Smooth muscle cell (in vitro differentiated cells): ENCODE measurements around the gene PPP2R3C. TPM values are rescaled to one million over a fixed set of nuclear protein-coding genes. Genes with fewer than 3 reads are reported as not detected.
"Not testable (repeated sequence)": the region's sequence is repeated elsewhere in the genome, so short reads cannot be mapped to it uniquely, and the experiment has no call there.

Experiments
- DNase-seq: peaks from one replicate; lab custom pipeline; 2025; ENCODE audit not compliant: unreplicated experiment; lab: John Stamatoyannopoulos, UW
- H2AFZ ChIP-seq: fragments of 200-600 bp; sonication (generic); 2 replicates; pipeline ENCODE4 v1.6.0; 2016; ENCODE audit warnings: antibody characterized with exemption, low read depth, mild to moderate bottlenecking
- H3F3A ChIP-seq: fragments of 200-600 bp; sonication (generic); 2 replicates; pipeline ENCODE4 v1.6.0; 2017; ENCODE audit warnings: antibody characterized with exemption, low read depth
- H3K27ac ChIP-seq: fragments of 200-600 bp; sonication (generic); 2 replicates; pipeline ENCODE4 v1.5.1; 2016; ENCODE audit warnings: low read depth, mild to moderate bottlenecking
- H3K27me3 ChIP-seq: fragments of 200-600 bp; sonication (generic); 2 replicates; pipeline ENCODE4 v1.6.1; 2016; ENCODE audit warnings: low read depth, mild to moderate bottlenecking
- H3K36me3 ChIP-seq: fragments of 200-600 bp; sonication (generic); 2 replicates; pipeline ENCODE4 v1.5.1; 2016; ENCODE audit warnings: low read depth
- H3K4me1 ChIP-seq: fragments of 200-600 bp; sonication (generic); 2 replicates; pipeline ENCODE4 v1.5.1; 2016; ENCODE audit warnings: low read depth
- H3K4me2 ChIP-seq: fragments of 200-600 bp; sonication (generic); 2 replicates; pipeline ENCODE4 v1.6.0; 2016; ENCODE audit warnings: mild to moderate bottlenecking
- H3K4me3 ChIP-seq: fragments of 200-600 bp; sonication (generic); 2 replicates; pipeline ENCODE4 v1.5.1; 2016; ENCODE audit warnings: mild to moderate bottlenecking
- H3K79me2 ChIP-seq: fragments of 200-600 bp; sonication (generic); 2 replicates; pipeline ENCODE4 v1.6.0; 2016; ENCODE audit warnings: low read depth, mild to moderate bottlenecking
- H3K9ac ChIP-seq: fragments of 200-600 bp; sonication (generic); 2 replicates; pipeline ENCODE4 v1.6.0; 2016; ENCODE audit warnings: low read depth
- H3K9me3 ChIP-seq: fragments of 200-600 bp; sonication (generic); replicated peaks from 2 replicates; pipeline ENCODE4 v1.5.1; 2016; ENCODE audit warnings: low read depth
- H4K20me1 ChIP-seq: fragments of 200-600 bp; sonication (generic); 2 replicates; pipeline ENCODE4 v1.6.0; 2016; ENCODE audit warnings: low read depth
- WGBS: methylation state at CpG from one replicate; pipeline ENCODE4 v1.1.7; 2016; ENCODE audit warnings: low lambda C conversion rate; 5-methylcytosine and 5-hydroxymethylcytosine counted together
- polyA plus RNA-seq: library from polyadenylated mRNA; unstranded; fragments of >200 nt; fragmentation: Nextera tagmentation; extraction: Ambion mirVana; gene quantifications from 2 replicates; pipeline ENCODE4 v1.2.1, GENCODE V29; 2016
- total RNA-seq: library from RNA; depleted of rRNA; stranded (reverse); fragments of >200 nt; gene quantifications from 2 replicates; pipeline ENCODE4 v1.2.3, GENCODE V29; 2014
- TF ChIP-seq, protein P1 (sequence below): fragments of 200-600 bp; sonication (generic); IDR thresholded peaks from 2 replicates; pipeline ENCODE4 v1.5.1; 2017; ENCODE audit warnings: borderline replicate concordance, mild to moderate bottlenecking, antibody characterized with exemption; ENCODE audit not compliant: insufficient read depth, poor library complexity, severe bottlenecking

The PPP2R3C gene
- total and polyA plus RNA-seq, 2 experiments from 2014 or later: 32.3 to 35.6 TPM

DNA sequence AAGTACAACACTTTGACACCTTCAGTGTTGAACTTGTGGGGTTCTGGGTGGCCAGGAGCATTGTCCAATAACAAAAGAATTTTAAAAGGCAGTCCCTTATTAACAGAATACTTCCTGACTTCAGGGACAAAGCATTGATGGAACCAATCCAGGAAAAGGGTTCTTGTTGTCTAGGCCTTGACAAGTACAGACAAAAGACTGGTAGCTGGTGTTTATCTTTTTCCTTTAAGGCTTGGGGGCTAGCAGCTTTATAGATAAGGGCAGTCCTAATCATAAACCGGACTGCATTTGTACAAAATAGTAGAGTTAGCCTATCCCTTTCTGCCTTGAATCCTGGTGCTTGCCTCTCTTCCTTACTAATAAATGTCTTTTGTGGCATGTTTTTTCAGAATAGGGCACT, 48.3 kb downstream of the PPP2R3C start:
- Histone ChIP-seq H3K27ac (no peak overlapping the region), H3K4me2 (no peak overlapping the region), H3K4me3 (no peak overlapping the region), H3K4me1 (no peaks in the 10 kb centered on the region), H3K9ac (no peak overlapping the region), H3F3A (no peaks in the 10 kb centered on the region), H3K9me3 (no peaks in the 10 kb centered on the region), H3K36me3 (peaks cover 11% of the 10 kb centered on the region), H2AFZ (no peak overlapping the region), H4K20me1 (peaks cover under 1% of the 10 kb centered on the region), H3K27me3 (no peaks in the 10 kb centered on the region), H3K79me2 (peaks cover 7% of the 10 kb centered on the region)
- 85% methylated on average over 1 of the region's 1 CpG for WGBS
- TF ChIP-seq, protein P1, sequence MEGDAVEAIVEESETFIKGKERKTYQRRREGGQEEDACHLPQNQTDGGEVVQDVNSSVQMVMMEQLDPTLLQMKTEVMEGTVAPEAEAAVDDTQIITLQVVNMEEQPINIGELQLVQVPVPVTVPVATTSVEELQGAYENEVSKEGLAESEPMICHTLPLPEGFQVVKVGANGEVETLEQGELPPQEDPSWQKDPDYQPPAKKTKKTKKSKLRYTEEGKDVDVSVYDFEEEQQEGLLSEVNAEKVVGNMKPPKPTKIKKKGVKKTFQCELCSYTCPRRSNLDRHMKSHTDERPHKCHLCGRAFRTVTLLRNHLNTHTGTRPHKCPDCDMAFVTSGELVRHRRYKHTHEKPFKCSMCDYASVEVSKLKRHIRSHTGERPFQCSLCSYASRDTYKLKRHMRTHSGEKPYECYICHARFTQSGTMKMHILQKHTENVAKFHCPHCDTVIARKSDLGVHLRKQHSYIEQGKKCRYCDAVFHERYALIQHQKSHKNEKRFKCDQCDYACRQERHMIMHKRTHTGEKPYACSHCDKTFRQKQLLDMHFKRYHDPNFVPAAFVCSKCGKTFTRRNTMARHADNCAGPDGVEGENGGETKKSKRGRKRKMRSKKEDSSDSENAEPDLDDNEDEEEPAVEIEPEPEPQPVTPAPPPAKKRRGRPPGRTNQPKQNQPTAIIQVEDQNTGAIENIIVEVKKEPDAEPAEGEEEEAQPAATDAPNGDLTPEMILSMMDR: no peak
- DNase-seq: no peak

DNA sequence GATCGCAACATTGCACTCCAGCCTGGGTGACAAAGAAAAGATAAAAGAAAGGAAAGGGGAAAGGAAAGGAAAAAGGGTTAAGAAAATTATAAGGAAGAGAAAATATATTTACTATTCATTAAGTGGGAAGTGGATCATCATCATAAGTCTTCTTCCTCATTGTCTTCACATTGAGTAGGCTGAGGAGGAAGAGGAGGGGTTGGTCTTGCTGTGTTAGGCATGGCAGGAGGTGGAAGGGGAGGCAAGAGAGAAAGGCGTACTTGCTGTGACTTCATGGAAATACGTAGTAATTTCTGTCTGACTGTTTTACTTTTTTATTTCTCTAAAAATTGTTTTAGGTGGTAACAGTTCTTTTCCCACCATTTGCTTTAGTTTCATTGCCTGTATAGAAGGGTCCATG, 49.6 kb downstream of the PPP2R3C start:
- peaks cover 23% of the 10 kb centered on the region for H3K36me3 ChIP-seq
- no peaks in the 10 kb centered on the region for H3F3A ChIP-seq
- H3K9ac ChIP-seq: no peak overlapping the region
- TF ChIP-seq, protein P1: no peak
- no peaks in the 10 kb centered on the region for H3K27me3 ChIP-seq
- peaks cover 11% of the 10 kb centered on the region for H3K79me2 ChIP-seq
- DNase-seq: no peak
- H3K4me2 ChIP-seq: no peak overlapping the region
- peaks cover 8% of the 10 kb centered on the region for H4K20me1 ChIP-seq
- H2AFZ ChIP-seq: no peak overlapping the region
- H3K9me3 ChIP-seq: no peaks in the 10 kb centered on the region
- no peaks in the 10 kb centered on the region for H3K4me1 ChIP-seq
- WGBS: 97% methylated on average over 3 of the region's 3 CpGs
- H3K27ac ChIP-seq: no peak overlapping the region
- no peak overlapping the region for H3K4me3 ChIP-seq

DNA sequence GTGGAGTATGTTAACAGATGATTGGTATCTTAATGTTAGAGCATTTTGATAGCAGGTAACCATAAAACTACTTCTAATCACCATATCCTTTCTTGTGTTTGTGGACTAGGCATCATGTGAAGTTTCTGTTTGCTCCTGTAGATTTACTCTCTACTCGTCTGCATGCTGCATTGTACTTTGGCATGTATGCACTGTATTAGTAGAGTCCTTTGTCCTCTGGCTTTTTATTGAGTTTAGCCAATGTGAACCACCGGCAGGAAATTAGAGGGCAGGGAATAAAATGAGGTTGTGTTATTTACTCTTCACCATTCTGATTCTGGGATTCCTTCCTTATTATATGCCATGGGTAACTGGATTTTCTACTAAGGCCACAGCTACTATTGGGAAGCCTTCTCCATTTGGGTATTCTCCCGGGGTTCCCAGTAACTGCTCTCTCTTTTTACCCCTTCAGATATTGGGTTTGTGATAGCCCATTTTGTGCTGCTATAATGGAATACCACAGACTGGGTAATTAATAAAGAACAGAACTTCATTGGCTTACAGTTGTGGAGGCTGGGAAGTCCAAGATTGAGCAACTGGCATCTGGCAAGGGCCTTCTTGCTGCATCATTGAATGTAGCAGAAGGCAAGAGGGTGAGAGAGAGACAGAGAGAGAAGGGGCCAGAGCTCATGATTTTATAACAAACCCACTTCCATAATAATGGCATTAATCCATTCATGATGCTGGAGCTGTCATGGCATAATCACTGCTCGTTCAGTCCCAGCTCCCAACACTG, 53.4 kb downstream of the PPP2R3C start:
- Histone ChIP-seq H3K4me1 (no peaks in the 10 kb centered on the region), H4K20me1 (peaks cover 8% of the 10 kb centered on the region), H3K27ac (no peak overlapping the region), H3K9me3 (no peaks in the 10 kb centered on the region), H3K27me3 (no peaks in the 10 kb centered on the region), H3K4me2 (no peak overlapping the region), H3F3A (no peaks in the 10 kb centered on the region), H3K9ac (no peak overlapping the region), H3K79me2 (peaks cover 14% of the 10 kb centered on the region), H3K36me3 (peaks cover 16% of the 10 kb centered on the region), H2AFZ (no peak overlapping the region), H3K4me3 (no peak overlapping the region)
- TF ChIP-seq, protein P1: no peak
- WGBS: 96% methylated on average over 4 of the region's 4 CpGs
- DNase-seq: no peak

DNA sequence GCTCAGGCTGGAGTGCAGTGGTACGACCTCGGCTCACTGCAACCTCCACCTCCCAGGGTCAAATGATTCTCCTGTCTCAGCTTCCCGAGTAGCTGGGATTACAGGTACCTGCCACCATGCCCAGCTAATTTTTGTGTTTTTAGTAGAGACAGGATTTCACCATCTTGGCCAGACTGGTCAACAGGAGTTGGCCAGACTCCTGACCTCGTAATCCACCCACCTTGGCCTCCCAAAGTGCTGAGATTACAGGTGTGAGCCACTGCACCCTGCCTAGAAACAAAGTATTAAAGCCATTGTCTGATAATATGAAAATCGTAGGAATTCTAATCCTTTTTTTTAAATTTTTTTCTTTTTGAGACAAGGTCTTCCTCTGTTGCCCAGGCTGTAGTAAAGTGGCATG, 56.1 kb downstream of the PPP2R3C start:
- H3K4me2 ChIP-seq, H3K4me3 ChIP-seq, DNase-seq, H3K27ac ChIP-seq, H4K20me1 ChIP-seq, H3K9ac ChIP-seq, H3K27me3 ChIP-seq, H2AFZ ChIP-seq, H3K9me3 ChIP-seq, H3F3A ChIP-seq, H3K4me1 ChIP-seq: not testable (repeated sequence)
- peaks cover 14% of the 10 kb centered on the region for H3K79me2 ChIP-seq
- peaks cover 16% of the 10 kb centered on the region for H3K36me3 ChIP-seq
- WGBS: 98% methylated on average over 5 of the region's 5 CpGs

DNA sequence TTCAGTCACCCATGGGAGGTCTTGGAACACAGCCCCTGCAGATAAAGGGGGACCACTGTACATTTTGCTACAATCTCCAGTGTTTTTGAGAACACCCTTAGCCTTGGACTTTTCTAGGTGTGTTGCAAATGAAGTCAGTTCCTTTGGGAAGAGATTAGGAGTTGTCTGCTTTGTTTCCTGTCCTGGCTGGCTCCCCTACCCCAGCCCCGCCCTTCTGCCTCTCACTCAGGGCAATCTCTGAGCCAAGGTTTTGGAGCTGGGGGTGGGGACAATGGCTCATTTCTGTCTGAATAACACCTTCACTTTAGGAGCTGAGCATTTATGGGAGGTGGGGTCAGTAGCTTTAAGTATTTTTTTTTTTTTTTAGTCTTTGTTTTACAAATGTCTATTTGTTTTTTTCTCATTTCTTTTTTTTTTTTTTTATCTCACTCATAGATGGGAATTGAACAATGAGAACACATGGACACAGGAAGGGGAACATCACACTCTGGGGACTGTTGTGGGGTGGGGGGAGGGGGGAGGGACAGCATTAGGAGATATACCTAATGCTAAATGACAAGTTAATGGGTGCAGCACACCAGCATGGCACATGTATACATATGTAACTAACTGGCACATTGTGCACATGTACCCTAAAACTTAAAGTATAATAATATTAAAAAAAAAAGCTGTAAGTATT, 60.5 kb downstream of the PPP2R3C start:
- WGBS: 76% methylated on average over 1 of the region's 1 CpG

More for the DNA sequence above, 60.5 kb downstream of the PPP2R3C start:
- not testable (repeated sequence) for H3K27me3 ChIP-seq, H3K4me2 ChIP-seq, H3K4me1 ChIP-seq, H3K79me2 ChIP-seq, H4K20me1 ChIP-seq, H3K27ac ChIP-seq, H3K36me3 ChIP-seq, H3K9me3 ChIP-seq, H3K4me3 ChIP-seq, H3K9ac ChIP-seq, H3F3A ChIP-seq, H2AFZ ChIP-seq, DNase-seq
